Activated T-cell treated with anti-CD3 and anti-CD28 coated beads, Interleukin-2, amount 50 U/mL, for 1 hour (primary cell): ENCODE measurements around the gene TMEM123.
A peak's percentile ranks its signal among the peaks of the same experiment; 100 is the strongest.

Experiments
- DNase-seq: peaks from one replicate; pipeline ENCODE4 v3.0.0-alpha.2; 2020

TMEM123 gene, protein sequence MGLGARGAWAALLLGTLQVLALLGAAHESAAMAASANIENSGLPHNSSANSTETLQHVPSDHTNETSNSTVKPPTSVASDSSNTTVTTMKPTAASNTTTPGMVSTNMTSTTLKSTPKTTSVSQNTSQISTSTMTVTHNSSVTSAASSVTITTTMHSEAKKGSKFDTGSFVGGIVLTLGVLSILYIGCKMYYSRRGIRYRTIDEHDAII

GRCh38 chr11:102452461-102453301 is at the start of gene TMEM123:
Gene TMEM123 (minus strand): TSS chr11:102452765. CDS start chr11:102452623, 142 bp downstream.
- peak; percentile 91 for DNase-seq

- no peak for DNase-seq
Observed at GRCh38 chr11:102500829-102501228, 48.3 kb upstream of the TMEM123 start.

DNA sequence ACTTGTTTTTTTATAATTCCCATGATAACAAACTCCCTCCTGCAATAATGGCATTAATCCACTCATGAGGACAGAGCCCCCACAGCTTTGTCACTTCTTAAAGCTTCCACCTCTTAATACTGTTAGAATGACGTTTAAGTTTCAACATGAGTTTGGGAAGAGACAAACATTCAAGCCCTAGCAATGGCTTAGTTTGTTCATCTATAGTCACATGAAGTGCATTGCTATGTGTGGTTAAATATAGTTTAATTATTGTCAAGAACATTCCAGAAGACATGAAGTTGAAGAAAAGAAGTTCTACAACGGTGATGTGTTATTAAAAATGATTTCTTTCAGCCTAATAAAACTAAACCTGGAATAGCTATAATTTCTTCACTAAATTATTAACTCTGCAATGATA is 47.4 kb upstream of the TMEM123 start:
- no peak for DNase-seq

- no peak for DNase-seq
Observed at GRCh38 chr11:102499151-102499550, 46.6 kb upstream of the TMEM123 start.

GRCh38 chr11:102497061-102497460 is 44.5 kb upstream of the TMEM123 start:
- no peak for DNase-seq

- no peak for DNase-seq
Observed at GRCh38 chr11:102495161-102496042, 42.8 kb upstream of the TMEM123 start.

- DNase-seq, result no peak
Observed at GRCh38 chr11:102494216-102494615, 41.7 kb upstream of the TMEM123 start.

DNA sequence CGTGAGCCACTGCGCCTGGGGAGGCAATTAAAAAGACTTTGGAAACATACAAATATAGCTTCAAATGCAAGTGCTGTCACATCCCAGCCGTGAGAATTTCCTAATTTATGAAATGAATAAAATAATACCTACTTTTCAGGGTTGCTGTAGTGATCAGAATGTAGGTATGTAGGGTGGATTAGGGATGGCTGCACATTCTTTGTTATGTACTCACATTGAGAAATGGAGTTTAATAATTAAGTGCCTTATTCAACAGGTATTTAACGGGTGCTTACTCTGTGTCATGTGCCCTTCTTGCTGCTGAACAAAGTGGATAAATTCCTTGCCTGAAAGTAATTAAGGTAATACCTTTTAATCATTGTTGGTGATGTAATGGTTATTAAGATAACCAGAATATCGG is 41.0 kb upstream of the TMEM123 start:
- no peak for DNase-seq

DNA sequence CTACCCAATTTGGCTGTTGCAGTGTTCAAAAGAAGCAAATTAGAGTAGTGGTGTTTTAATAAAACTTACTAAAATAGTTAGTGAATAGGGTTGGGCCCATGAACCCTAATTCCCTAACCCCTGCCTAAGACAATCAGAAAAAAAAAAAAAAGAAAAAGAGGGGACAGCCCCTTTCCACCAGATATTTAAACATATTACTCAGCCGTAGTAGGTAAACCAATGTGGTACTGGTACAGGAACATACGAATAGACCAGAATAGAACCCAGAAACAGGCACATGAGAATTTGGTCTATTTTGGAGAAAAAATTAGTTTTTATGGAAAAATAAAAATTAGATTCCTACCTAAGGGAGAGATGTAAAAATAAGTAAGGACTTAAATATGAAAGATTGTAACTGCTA is 39.4 kb upstream of the TMEM123 start:
- no peak for DNase-seq

- DNase-seq, result no peak
Observed at GRCh38 chr11:102489186-102490145, 36.9 kb upstream of the TMEM123 start.

DNA sequence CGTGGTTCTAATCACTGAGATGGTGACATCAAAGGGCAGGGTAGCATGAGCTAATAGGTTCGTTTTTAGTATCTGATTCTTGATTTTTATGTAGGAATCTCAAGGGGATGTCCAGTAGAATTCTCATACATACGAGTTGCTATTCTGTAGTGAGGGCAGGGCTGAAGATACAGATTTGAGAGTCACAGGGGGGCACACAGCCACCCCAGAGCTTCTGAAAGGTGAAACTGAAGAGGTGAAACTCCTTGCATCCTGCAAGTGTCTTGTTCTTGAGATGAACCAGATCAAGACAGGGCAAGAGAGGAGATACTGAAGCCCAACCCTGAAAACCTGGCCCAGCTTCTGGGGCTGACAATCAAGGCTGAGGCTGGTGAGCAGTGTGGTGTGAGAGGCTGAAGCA is 35.6 kb upstream of the TMEM123 start:
- no peak for DNase-seq

- DNase-seq, result no peak
Observed at GRCh38 chr11:102487214-102487613, 34.6 kb upstream of the TMEM123 start.

DNA sequence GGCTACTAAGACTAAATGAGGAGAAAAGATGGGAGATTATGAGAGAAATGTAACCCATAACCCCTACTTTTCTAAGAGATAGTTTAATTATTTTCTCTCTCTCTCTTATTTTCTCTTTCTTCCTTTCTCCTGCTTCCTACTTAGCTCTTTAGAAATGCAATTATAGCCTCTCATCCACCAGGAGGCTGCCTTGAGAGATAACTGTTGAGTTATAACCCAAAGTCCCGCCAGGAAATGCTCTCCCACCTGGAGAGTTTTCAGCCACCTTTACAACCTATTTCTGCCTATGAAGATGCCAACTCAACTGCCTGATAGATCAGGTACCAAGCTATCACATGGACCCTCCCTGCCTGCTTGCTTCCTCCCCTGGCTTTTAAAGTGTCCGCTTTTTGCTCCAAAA is 34.0 kb upstream of the TMEM123 start:
- DNase-seq, result no peak

- no peak for DNase-seq
Observed at GRCh38 chr11:102485095-102485722, 32.6 kb upstream of the TMEM123 start.

DNA sequence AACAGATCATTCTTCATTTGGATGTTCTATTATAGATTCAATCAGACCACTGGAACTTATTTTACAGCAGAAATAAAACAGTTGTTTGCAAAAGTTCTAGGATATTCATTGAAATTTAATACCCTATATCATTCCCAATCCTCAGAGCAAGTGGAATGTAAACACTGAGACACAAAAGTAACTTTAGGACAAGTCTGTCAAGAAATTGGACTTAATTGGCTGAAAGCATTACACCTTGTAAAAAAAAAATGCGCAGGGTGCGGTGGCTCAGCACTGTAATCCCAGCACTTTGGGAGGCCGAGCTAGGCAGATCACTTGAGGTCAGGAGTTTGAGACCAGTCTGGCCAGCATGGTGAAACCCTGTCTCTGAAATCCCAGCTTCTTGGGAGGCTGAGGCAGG is 29.9 kb upstream of the TMEM123 start:
- DNase-seq, result no peak

- DNase-seq, result no peak
Observed at GRCh38 chr11:102479733-102480132, 27.2 kb upstream of the TMEM123 start.

DNA sequence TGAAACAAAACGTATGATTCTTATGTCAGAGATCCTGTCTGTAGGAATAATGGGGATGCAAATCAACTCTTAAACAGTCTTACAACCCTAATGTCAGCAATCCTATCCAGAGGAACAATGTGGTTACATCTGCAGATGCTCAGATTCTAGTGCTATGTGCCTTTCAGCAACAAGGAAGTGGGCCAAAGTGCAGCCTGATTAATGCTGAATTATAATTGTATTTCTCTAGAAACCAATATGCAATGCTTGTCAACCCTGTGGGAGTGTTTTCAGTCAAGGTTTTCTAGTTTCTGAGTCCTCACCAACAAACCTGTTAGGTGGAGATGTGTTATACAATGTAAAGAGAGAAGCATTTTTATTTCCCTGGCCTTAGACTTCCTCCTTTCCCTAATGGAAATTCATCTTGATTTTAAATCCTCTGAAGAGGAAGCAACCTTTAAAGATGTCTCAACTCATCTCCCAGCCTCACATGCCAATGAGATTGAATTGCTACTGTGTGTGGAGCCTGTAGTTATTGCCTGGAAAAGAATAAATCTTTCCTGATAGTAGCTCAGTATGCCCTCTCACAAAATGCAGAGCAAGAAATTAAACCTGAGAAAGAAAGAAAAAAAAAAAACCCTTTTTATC is 26.2 kb upstream of the TMEM123 start:
- no peak for DNase-seq

- DNase-seq, result no peak
Observed at GRCh38 chr11:102476812-102477211, 24.2 kb upstream of the TMEM123 start.

DNA sequence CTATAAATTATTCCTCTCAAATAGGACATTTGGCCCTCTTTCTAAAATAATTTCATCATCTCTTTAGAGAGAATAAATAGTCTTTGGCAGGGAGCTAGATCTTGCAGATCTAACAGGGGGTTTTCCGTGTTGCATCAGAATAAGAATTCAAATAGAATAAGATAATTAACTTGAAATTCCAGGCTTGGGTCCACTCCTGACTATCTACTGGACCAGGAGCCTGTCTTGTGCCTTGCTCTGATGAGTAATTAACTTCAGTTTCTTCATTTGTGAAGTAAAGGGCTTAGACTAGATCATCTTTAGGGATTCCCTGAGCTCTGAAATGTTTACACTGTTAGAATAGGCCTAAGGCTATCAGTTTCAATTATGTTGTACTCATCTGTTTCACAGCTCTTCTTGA is 23.5 kb upstream of the TMEM123 start:
- no peak for DNase-seq

- no peak for DNase-seq
Observed at GRCh38 chr11:102473543-102473942, 21.0 kb upstream of the TMEM123 start.

- no peak for DNase-seq
Observed at GRCh38 chr11:102472127-102472526, 19.6 kb upstream of the TMEM123 start.
